ENCODE results near the gene INSC. TPM values are rescaled to one million over a fixed set of nuclear protein-coding genes. Genes with fewer than 3 reads are reported as not detected.

INSC gene
- total RNA-seq, 1 donor from 2014 or later, result not detected

- Mint-ChIP-seq H3K36me3 (ENCODE audit: unreplicated experiment) (no peaks in the 10 kb centered on the region), H3K4me1 (ENCODE audit: unreplicated experiment) (no peaks in the 10 kb centered on the region)
- DNase-seq (ENCODE audit: extremely low spot score, unreplicated experiment), result no peak
These were observed 102.7 kb downstream of the INSC start for GRCh38 chr11:15217416-15217815.

GRCh38 chr11:15222777-15223176 lies 108.1 kb downstream of the INSC start:
- DNase-seq (ENCODE audit: extremely low spot score, unreplicated experiment), result no peak
- H3K9me3 Mint-ChIP-seq (ENCODE audit: unreplicated experiment), result no peaks in the 10 kb centered on the region
- H3K4me1 Mint-ChIP-seq (ENCODE audit: unreplicated experiment), result no peaks in the 10 kb centered on the region

More at GRCh38 chr11:15217416-15217815, 102.7 kb downstream of the INSC start:
- Mint-ChIP-seq H3K27ac (ENCODE audit: unreplicated experiment) (no peak overlapping the region), H3K4me3 (ENCODE audit: unreplicated experiment) (no peak overlapping the region), H3K27me3 (ENCODE audit: unreplicated experiment) (no peaks in the 10 kb centered on the region), H3K9me3 (ENCODE audit: unreplicated experiment) (no peaks in the 10 kb centered on the region)
- TF ChIP-seq CTCF (IDR thresholded peaks at IDR 0.05), result no peak

GRCh38 chr11:15223318-15223717 lies 108.6 kb downstream of the INSC start:
- H3K27ac Mint-ChIP-seq (ENCODE audit: unreplicated experiment), result no peak overlapping the region
- H3K36me3 Mint-ChIP-seq (ENCODE audit: unreplicated experiment), result no peaks in the 10 kb centered on the region
- no peak overlapping the region for H3K4me3 Mint-ChIP-seq (ENCODE audit: unreplicated experiment)
- no peaks in the 10 kb centered on the region for H3K4me1 Mint-ChIP-seq (ENCODE audit: unreplicated experiment)
- DNase-seq (ENCODE audit: extremely low spot score, unreplicated experiment), result no peak
- no peaks in the 10 kb centered on the region for H3K27me3 Mint-ChIP-seq (ENCODE audit: unreplicated experiment)
- H3K9me3 Mint-ChIP-seq (ENCODE audit: unreplicated experiment), result no peaks in the 10 kb centered on the region
- no peak for TF ChIP-seq CTCF (IDR thresholded peaks at IDR 0.05)

More at GRCh38 chr11:15222777-15223176, 108.1 kb downstream of the INSC start:
- H3K27me3 Mint-ChIP-seq (ENCODE audit: unreplicated experiment), result no peaks in the 10 kb centered on the region
- no peaks in the 10 kb centered on the region for H3K36me3 Mint-ChIP-seq (ENCODE audit: unreplicated experiment)
- TF ChIP-seq CTCF (IDR thresholded peaks at IDR 0.05), result no peak
- H3K4me3 Mint-ChIP-seq (ENCODE audit: unreplicated experiment), result no peak overlapping the region
- H3K27ac Mint-ChIP-seq (ENCODE audit: unreplicated experiment), result no peak overlapping the region

GRCh38 chr11:15224466-15224865 lies 109.7 kb downstream of the INSC start:
- Mint-ChIP-seq H3K9me3 (ENCODE audit: unreplicated experiment) (no peaks in the 10 kb centered on the region), H3K4me1 (ENCODE audit: unreplicated experiment) (no peaks in the 10 kb centered on the region), H3K36me3 (ENCODE audit: unreplicated experiment) (no peaks in the 10 kb centered on the region), H3K27me3 (ENCODE audit: unreplicated experiment) (no peaks in the 10 kb centered on the region), H3K4me3 (ENCODE audit: unreplicated experiment) (no peak overlapping the region), H3K27ac (ENCODE audit: unreplicated experiment) (no peak overlapping the region)
- no peak for DNase-seq (ENCODE audit: extremely low spot score, unreplicated experiment)
- TF ChIP-seq CTCF (IDR thresholded peaks at IDR 0.05), result no peak

GRCh38 chr11:15227011-15227410 lies 112.3 kb downstream of the INSC start:
- no peaks in the 10 kb centered on the region for H3K27me3 Mint-ChIP-seq (ENCODE audit: unreplicated experiment)
- no peaks in the 10 kb centered on the region for H3K4me1 Mint-ChIP-seq (ENCODE audit: unreplicated experiment)
- TF ChIP-seq CTCF (IDR thresholded peaks at IDR 0.05), result no peak
- no peak overlapping the region for H3K4me3 Mint-ChIP-seq (ENCODE audit: unreplicated experiment)
- DNase-seq (ENCODE audit: extremely low spot score, unreplicated experiment), result no peak
- H3K9me3 Mint-ChIP-seq (ENCODE audit: unreplicated experiment), result no peaks in the 10 kb centered on the region
- H3K36me3 Mint-ChIP-seq (ENCODE audit: unreplicated experiment), result no peaks in the 10 kb centered on the region
- no peak overlapping the region for H3K27ac Mint-ChIP-seq (ENCODE audit: unreplicated experiment)
